ENCODE results near the gene QRICH2. TPM values are rescaled to one million over a fixed set of nuclear protein-coding genes. Genes with fewer than 3 reads are reported as not detected.

Gene QRICH2
- 0.69 to 1.8 TPM (median 1.0 TPM) in 5 replicates for total RNA-seq (2022; extraction: Qiagen RNA extraction; ENCODE audit: low read depth)

DNA sequence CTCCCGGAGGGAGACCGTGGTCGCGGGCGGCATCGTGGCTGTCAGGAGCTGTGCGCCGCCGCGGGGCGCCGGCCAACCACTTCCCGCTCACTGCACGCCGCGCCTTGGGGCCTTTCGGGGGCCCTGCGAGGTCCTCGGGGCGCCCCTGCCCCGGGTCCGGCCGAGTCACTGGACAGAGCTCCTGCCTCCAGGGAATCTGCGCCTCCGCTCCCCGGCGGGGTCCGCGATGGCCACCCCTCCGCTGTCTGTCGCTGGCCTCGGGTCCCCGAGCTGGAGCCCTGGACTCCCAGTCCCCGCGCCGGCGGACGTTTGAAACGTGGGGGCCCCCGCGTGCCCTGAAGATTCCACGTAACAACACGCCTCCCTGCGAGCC is at the start of gene QRICH2:
TSS of gene QRICH2 (minus strand) at position 311 of the 373 bp plus-strand sequence. CDS start at position 33, 278 bp downstream.

DNA sequence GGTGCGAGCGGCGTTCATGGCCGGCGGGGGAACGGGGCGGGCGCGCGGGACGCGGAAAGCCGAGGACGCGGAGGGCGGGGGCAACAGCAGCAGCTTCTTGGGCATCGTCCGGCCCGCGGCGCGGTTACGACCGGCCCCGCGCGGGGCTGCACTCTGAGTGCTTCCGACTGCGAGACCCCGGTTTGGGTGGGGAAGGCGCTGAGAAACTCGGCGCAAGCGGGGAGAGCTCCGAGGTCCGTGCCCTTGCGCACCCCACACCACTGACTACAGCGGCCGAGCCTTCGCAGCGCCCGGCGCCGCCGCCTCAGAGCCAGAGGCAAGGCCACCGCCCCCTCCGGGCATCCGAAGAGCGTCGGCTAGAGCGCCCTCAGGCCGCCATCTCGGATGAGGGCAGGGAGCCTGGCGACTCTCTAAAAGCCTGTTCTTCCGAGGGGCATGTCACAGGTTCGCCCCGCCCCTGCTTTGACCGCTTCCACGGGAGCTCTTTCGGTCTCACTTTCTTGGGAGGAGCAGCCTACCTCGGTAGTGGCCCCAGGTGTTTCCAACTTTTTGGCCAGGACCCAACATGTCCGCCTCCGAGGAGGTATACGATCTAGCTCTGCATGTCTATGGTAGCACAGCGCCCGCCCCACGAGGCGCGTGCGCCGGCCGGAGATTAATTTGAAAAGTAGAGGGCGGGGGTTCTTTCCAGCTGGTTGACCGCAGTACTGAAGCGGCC is 45.7 kb upstream of the QRICH2 start, which contains the start of gene PRPSAP1:
TSS of gene PRPSAP1 (minus strand) at position 318 of the 718 bp plus-strand sequence. CDS start at position 105, 213 bp downstream.

GRCh38 chr17:76264755-76265623 is 43.1 kb downstream of the QRICH2 start, which contains the start of gene UBALD2:
TSS of gene UBALD2 (plus strand) at chr17:76265348. CDS start at chr17:76265506, 158 bp downstream.

GRCh38 chr17:76240461-76241203 is 67.4 kb downstream of the QRICH2 start, which contains the start of gene RNF157:
TSS of gene RNF157 (minus strand) at chr17:76240493. CDS start at chr17:76240240, 253 bp downstream.

Other genes with a start within 250 kb of the QRICH2 start
- gene SRP68, start 235.8 kb downstream of the QRICH2 start, total RNA-seq (2022; extraction: Qiagen RNA extraction; ENCODE audit: low read depth), result 73.3 to 89.8 TPM (median 87.8 TPM) in 5 replicates
- 0.22 to 1.6 TPM (median 1.3 TPM) in 5 replicates for gene GALR2, start 233.5 kb downstream of the QRICH2 start, total RNA-seq (2022; extraction: Qiagen RNA extraction; ENCODE audit: low read depth)
- gene ZACN, start 229.1 kb downstream of the QRICH2 start, total RNA-seq (2022; extraction: Qiagen RNA extraction; ENCODE audit: low read depth), result 0.16 to 0.58 TPM (median 0.28 TPM) in 5 replicates
- 60.6 to 75.5 TPM (median 70.4 TPM) in 5 replicates for gene EXOC7, start 204.5 kb downstream of the QRICH2 start, total RNA-seq (2022; extraction: Qiagen RNA extraction; ENCODE audit: low read depth)
- 0.24 to 0.42 TPM (median 0.35 TPM) in 5 replicates for gene FOXJ1, start 167.0 kb downstream of the QRICH2 start, total RNA-seq (2022; extraction: Qiagen RNA extraction; ENCODE audit: low read depth)
- gene RNF157, start 67.8 kb downstream of the QRICH2 start, total RNA-seq (2022; extraction: Qiagen RNA extraction; ENCODE audit: low read depth), result 5.7 to 8.7 TPM (median 6.8 TPM) in 5 replicates
- 45.3 to 95.6 TPM (median 71.1 TPM) in 5 replicates for gene UBALD2, start 42.9 kb downstream of the QRICH2 start, total RNA-seq (2022; extraction: Qiagen RNA extraction; ENCODE audit: low read depth)
- 48.3 to 74.6 TPM (median 65.8 TPM) in 5 replicates for gene PRPSAP1, start 45.6 kb upstream of the QRICH2 start, total RNA-seq (2022; extraction: Qiagen RNA extraction; ENCODE audit: low read depth)
- gene SPHK1, start 76.3 kb upstream of the QRICH2 start, total RNA-seq (2022; extraction: Qiagen RNA extraction; ENCODE audit: low read depth), result 50.8 to 65.0 TPM (median 62.2 TPM) in 5 replicates
- gene UBE2O, start 144.9 kb upstream of the QRICH2 start, total RNA-seq (2022; extraction: Qiagen RNA extraction; ENCODE audit: low read depth), result 33.3 to 38.6 TPM (median 37.6 TPM) in 5 replicates
- 0.21 to 0.41 TPM (median 0.29 TPM) in 4 of 5 replicates, not detected in the other for gene AANAT, start 159.3 kb upstream of the QRICH2 start, total RNA-seq (2022; extraction: Qiagen RNA extraction; ENCODE audit: low read depth)
- 44.6 to 76.6 TPM (median 66.4 TPM) in 5 replicates for gene RHBDF2, start 193.1 kb upstream of the QRICH2 start, total RNA-seq (2022; extraction: Qiagen RNA extraction; ENCODE audit: low read depth)
- 0.77 to 2.0 TPM (median 1.0 TPM) in 5 replicates for gene CYGB, start 229.4 kb upstream of the QRICH2 start, total RNA-seq (2022; extraction: Qiagen RNA extraction; ENCODE audit: low read depth)
- gene PRCD, start 231.8 kb upstream of the QRICH2 start, total RNA-seq (2022; extraction: Qiagen RNA extraction; ENCODE audit: low read depth), result not detected in 5 replicates

Data from A549 treated with DMSO at 1 μM for 4 hours (cell line).